Smooth muscle cell (in vitro differentiated cells): ENCODE results near the gene SPA17. TPM values are rescaled to one million over a fixed set of nuclear protein-coding genes. Genes with fewer than 3 reads are reported as not detected.

Experiments
- DNase-seq: peaks from one replicate; lab custom pipeline; 2025; ENCODE audit not compliant: unreplicated experiment; lab: John Stamatoyannopoulos, UW
- H2AFZ ChIP-seq: fragments of 200-600 bp; sonication (generic); 2 replicates; pipeline ENCODE4 v1.6.0; 2016; ENCODE audit warnings: antibody characterized with exemption, low read depth, mild to moderate bottlenecking
- H3F3A ChIP-seq: fragments of 200-600 bp; sonication (generic); 2 replicates; pipeline ENCODE4 v1.6.0; 2017; ENCODE audit warnings: antibody characterized with exemption, low read depth
- H3K27ac ChIP-seq: fragments of 200-600 bp; sonication (generic); 2 replicates; pipeline ENCODE4 v1.5.1; 2016; ENCODE audit warnings: low read depth, mild to moderate bottlenecking
- H3K27me3 ChIP-seq: fragments of 200-600 bp; sonication (generic); 2 replicates; pipeline ENCODE4 v1.6.1; 2016; ENCODE audit warnings: low read depth, mild to moderate bottlenecking
- H3K36me3 ChIP-seq: fragments of 200-600 bp; sonication (generic); 2 replicates; pipeline ENCODE4 v1.5.1; 2016; ENCODE audit warnings: low read depth
- H3K4me1 ChIP-seq: fragments of 200-600 bp; sonication (generic); 2 replicates; pipeline ENCODE4 v1.5.1; 2016; ENCODE audit warnings: low read depth
- H3K4me2 ChIP-seq: fragments of 200-600 bp; sonication (generic); 2 replicates; pipeline ENCODE4 v1.6.0; 2016; ENCODE audit warnings: mild to moderate bottlenecking
- H3K4me3 ChIP-seq: fragments of 200-600 bp; sonication (generic); 2 replicates; pipeline ENCODE4 v1.5.1; 2016; ENCODE audit warnings: mild to moderate bottlenecking
- H3K79me2 ChIP-seq: fragments of 200-600 bp; sonication (generic); 2 replicates; pipeline ENCODE4 v1.6.0; 2016; ENCODE audit warnings: low read depth, mild to moderate bottlenecking
- H3K9ac ChIP-seq: fragments of 200-600 bp; sonication (generic); 2 replicates; pipeline ENCODE4 v1.6.0; 2016; ENCODE audit warnings: low read depth
- H3K9me3 ChIP-seq: fragments of 200-600 bp; sonication (generic); replicated peaks from 2 replicates; pipeline ENCODE4 v1.5.1; 2016; ENCODE audit warnings: low read depth
- H4K20me1 ChIP-seq: fragments of 200-600 bp; sonication (generic); 2 replicates; pipeline ENCODE4 v1.6.0; 2016; ENCODE audit warnings: low read depth
- WGBS: methylation state at CpG from one replicate; pipeline ENCODE4 v1.1.7; 2016; ENCODE audit warnings: low lambda C conversion rate; 5-methylcytosine and 5-hydroxymethylcytosine counted together
- polyA plus RNA-seq: library from polyadenylated mRNA; unstranded; fragments of >200 nt; fragmentation: Nextera tagmentation; extraction: Ambion mirVana; gene quantifications from 2 replicates; pipeline ENCODE4 v1.2.1, GENCODE V29; 2016
- total RNA-seq: library from RNA; depleted of rRNA; stranded (reverse); fragments of >200 nt; gene quantifications from 2 replicates; pipeline ENCODE4 v1.2.3, GENCODE V29; 2014
- TF ChIP-seq, protein P1 (sequence below): fragments of 200-600 bp; sonication (generic); IDR thresholded peaks from 2 replicates; pipeline ENCODE4 v1.5.1; 2017; ENCODE audit warnings: borderline replicate concordance, mild to moderate bottlenecking, antibody characterized with exemption; ENCODE audit not compliant: insufficient read depth, poor library complexity, severe bottlenecking

SPA17 gene
- total and polyA plus RNA-seq, 2 experiments from 2014 or later: 6.1 to 7.4 TPM

- Histone ChIP-seq H3K9me3 (no peaks in the 10 kb centered on the region), H3K4me2 (no peak overlapping the region), H3K9ac (no peak overlapping the region), H3K27ac (no peak overlapping the region), H3F3A (no peaks in the 10 kb centered on the region), H3K4me3 (no peak overlapping the region), H3K79me2 (peaks cover 4% of the 10 kb centered on the region), H3K27me3 (no peaks in the 10 kb centered on the region), H3K36me3 (peaks cover 30% of the 10 kb centered on the region), H4K20me1 (peaks cover 13% of the 10 kb centered on the region), H3K4me1 (no peaks in the 10 kb centered on the region), H2AFZ (no peak overlapping the region)
- TF ChIP-seq, protein P1, sequence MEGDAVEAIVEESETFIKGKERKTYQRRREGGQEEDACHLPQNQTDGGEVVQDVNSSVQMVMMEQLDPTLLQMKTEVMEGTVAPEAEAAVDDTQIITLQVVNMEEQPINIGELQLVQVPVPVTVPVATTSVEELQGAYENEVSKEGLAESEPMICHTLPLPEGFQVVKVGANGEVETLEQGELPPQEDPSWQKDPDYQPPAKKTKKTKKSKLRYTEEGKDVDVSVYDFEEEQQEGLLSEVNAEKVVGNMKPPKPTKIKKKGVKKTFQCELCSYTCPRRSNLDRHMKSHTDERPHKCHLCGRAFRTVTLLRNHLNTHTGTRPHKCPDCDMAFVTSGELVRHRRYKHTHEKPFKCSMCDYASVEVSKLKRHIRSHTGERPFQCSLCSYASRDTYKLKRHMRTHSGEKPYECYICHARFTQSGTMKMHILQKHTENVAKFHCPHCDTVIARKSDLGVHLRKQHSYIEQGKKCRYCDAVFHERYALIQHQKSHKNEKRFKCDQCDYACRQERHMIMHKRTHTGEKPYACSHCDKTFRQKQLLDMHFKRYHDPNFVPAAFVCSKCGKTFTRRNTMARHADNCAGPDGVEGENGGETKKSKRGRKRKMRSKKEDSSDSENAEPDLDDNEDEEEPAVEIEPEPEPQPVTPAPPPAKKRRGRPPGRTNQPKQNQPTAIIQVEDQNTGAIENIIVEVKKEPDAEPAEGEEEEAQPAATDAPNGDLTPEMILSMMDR: no peak
- DNase-seq: no peak
- WGBS: 95% methylated on average over 4 of the region's 4 CpGs
Observed at GRCh38 chr11:124629961-124630360, 43.7 kb upstream of the SPA17 start.

- H3K4me3 ChIP-seq: no peak overlapping the region
- 91% methylated on average over 1 of the region's 1 CpG for WGBS
Observed at GRCh38 chr11:124633355-124633754, 40.3 kb upstream of the SPA17 start.

GRCh38 chr11:124635932-124636331 is 37.8 kb upstream of the SPA17 start:
- Histone ChIP-seq H3K36me3 (peaks cover 3% of the 10 kb centered on the region), H3K4me2 (no peak overlapping the region), H3K4me1 (no peaks in the 10 kb centered on the region), H3K4me3 (no peak overlapping the region), H3F3A (peaks cover 5% of the 10 kb centered on the region), H3K27me3 (no peaks in the 10 kb centered on the region), H3K9me3 (no peaks in the 10 kb centered on the region), H4K20me1 (no peaks in the 10 kb centered on the region), H3K27ac (no peak overlapping the region), H2AFZ (no peak overlapping the region), H3K9ac (no peak overlapping the region), H3K79me2 (no peaks in the 10 kb centered on the region)
- 96% methylated on average over 3 of the region's 3 CpGs for WGBS
- TF ChIP-seq, protein P1: no peak
- DNase-seq: no peak

More at GRCh38 chr11:124633355-124633754, 40.3 kb upstream of the SPA17 start:
- no peak overlapping the region for H2AFZ ChIP-seq
- H4K20me1 ChIP-seq: peaks cover 6% of the 10 kb centered on the region
- H3K27me3 ChIP-seq: no peaks in the 10 kb centered on the region
- H3K9ac ChIP-seq: no peak overlapping the region
- peaks cover 5% of the 10 kb centered on the region for H3F3A ChIP-seq
- TF ChIP-seq, protein P1: no peak
- peaks cover 24% of the 10 kb centered on the region for H3K36me3 ChIP-seq
- DNase-seq: no peak
- H3K4me1 ChIP-seq: no peaks in the 10 kb centered on the region
- H3K79me2 ChIP-seq: no peaks in the 10 kb centered on the region
- no peaks in the 10 kb centered on the region for H3K9me3 ChIP-seq
- no peak overlapping the region for H3K27ac ChIP-seq
- H3K4me2 ChIP-seq: no peak overlapping the region

DNA sequence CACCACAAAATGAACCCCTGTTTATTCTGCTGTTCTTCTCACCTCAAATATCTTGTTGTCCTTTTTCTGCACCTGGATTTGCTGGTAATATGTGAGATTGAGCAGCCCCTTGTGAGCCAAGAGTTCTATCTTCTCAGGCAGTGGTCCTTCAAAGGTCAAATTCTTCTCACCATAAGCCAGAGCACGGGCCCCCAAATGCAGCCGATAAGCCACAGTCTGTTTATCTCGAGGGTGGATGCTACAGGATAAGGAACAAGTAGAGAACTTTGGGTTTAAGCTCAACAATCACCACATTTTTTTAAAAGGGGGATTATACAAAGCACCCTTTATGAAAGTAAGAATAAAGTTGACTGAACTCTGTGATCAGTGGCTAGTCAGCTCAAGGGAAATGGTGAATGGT is 35.2 kb upstream of the SPA17 start:
- H3K9ac ChIP-seq: no peak overlapping the region
- DNase-seq: no peak
- H3K27me3 ChIP-seq: no peaks in the 10 kb centered on the region
- no peaks in the 10 kb centered on the region for H3K36me3 ChIP-seq
- H2AFZ ChIP-seq: no peak overlapping the region
- H4K20me1 ChIP-seq: no peaks in the 10 kb centered on the region
- H3K4me1 ChIP-seq: no peaks in the 10 kb centered on the region
- H3K27ac ChIP-seq: no peak overlapping the region
- H3K79me2 ChIP-seq: no peaks in the 10 kb centered on the region
- no peak overlapping the region for H3K4me2 ChIP-seq
- H3F3A ChIP-seq: peaks cover 5% of the 10 kb centered on the region
- H3K9me3 ChIP-seq: no peaks in the 10 kb centered on the region
- H3K4me3 ChIP-seq: no peak overlapping the region
- TF ChIP-seq, protein P1: no peak
- WGBS: 87% methylated on average over 3 of the region's 3 CpGs
